Vagina (tissue), 2 donors: ENCODE results near the gene ADPRS. TPM values are rescaled to one million over a fixed set of nuclear protein-coding genes. Genes with fewer than 3 reads are reported as not detected.

Experiments used
- DNase-seq, 2 donors: peaks; one replicate each; pipeline ENCODE4 v3.0.0-alpha.2; 2017; ENCODE audit errors: extremely low spot score in 2 of 2
- H3K27ac ChIP-seq: fragments of 200-600 bp; sonication (generic); one replicate; pipeline ENCODE4 v1.5.1; 2019
- H3K27me3 ChIP-seq: fragments of 200-600 bp; sonication (generic); one replicate; pipeline ENCODE4 v1.5.1; 2019
- H3K36me3 ChIP-seq, 2 donors: fragments of 200-600 bp; sonication (generic); one replicate each; pipeline ENCODE4 v1.5.1; 2017 to 2019
- H3K4me1 ChIP-seq: fragments of 200-600 bp; sonication (generic); one replicate; pipeline ENCODE4 v1.5.1; 2019
- H3K4me3 ChIP-seq, 2 donors: fragments of 200-600 bp; sonication (generic); 1 replicate in 1 of 2; 2 replicates in 1 of 2; pipeline ENCODE4 v1.5.1; 2016 to 2019
- H3K9me3 ChIP-seq: fragments of 200-600 bp; sonication (generic); one replicate; pipeline ENCODE4 v1.5.1; 2019
- POLR2A ChIP-seq, 2 donors: fragments of 450-650 bp; IDR thresholded peaks; one replicate each; pipeline ENCODE4 v1.6.1; 2017; ENCODE audit warnings: antibody characterized with exemption in 2 of 2, mild to moderate bottlenecking in 2 of 2, moderate library complexity in 2 of 2
- POLR2AphosphoS5 ChIP-seq, 2 donors: sonication (generic); formaldehyde crosslinking; IDR thresholded peaks; one replicate each; pipeline ENCODE4 v1.9.0; 2017; ENCODE audit warnings: antibody characterized with exemption in 2 of 2, mild to moderate bottlenecking in 2 of 2, low read depth in 1 of 2; ENCODE audit not compliant: insufficient read depth in 1 of 2
- intact Hi-C: fragments of 100-400 bp; cut with DNase I; formaldehyde crosslinking; loops from one replicate; pipeline ENCODE4 v1.15.1; 2023
- total RNA-seq: library from RNA; depleted of rRNA; stranded (reverse); fragments of >200 nt; gene quantifications from one replicate; pipeline ENCODE4 v1.2.3, GENCODE V29; 2016
- TF ChIP-seq, protein P1 (sequence below), 3 experiments: fragments of 450-650 bp in 2 of 3; fragments of 200-600 bp in 1 of 3; sonication (generic) in 1 of 3; IDR thresholded peaks; one replicate each; pipeline ENCODE4 v1.5.1; 2017 to 2019; ENCODE audit warnings: antibody characterized with exemption in 3 of 3, mild to moderate bottlenecking in 2 of 3, moderate library complexity in 2 of 3

The ADPRS gene
- total RNA-seq, 1 donor from 2014 or later = 32.2 TPM

DNA sequence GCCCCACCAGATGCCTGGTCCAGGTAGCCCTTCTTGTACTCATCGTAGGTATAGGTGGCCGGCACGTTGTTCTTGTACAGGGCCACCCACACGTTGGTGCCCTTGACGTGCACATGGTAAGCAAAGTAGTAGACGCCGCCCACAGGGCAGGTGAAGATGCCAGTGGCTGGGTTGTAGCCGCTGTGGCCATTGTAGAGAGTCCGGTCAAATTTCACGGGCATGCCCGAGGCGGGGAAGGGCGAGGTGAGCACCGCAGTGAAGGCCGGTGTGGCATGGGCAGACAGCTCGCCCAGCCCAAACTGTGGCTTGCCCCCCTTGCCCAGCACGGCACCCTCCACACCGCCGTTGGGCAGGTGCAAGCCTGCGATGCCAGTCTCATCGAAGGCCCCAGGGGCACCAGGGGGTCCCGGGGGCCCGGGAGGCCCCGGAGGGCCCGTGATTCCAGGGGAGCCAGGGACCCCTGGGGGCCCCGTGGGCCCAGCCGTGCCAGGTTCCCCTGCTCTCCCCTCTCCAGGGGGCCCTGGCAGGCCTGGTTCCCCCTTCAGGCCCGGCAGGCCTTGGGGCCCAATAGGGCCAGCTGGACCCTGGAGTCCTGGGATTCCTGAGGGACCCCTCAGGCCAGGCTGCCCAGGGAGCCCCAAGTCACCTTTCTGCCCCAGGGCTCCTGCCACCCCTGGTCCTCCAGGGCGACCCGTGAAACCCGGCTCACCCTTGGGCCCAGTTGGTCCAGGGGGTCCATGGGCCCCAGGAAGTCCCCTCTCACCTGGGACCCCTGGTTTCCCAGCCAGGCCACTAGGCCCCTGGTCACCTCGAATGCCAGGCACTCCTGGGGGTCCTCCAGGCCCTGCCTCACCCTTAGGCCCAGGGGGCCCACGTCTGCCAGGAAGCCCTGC, 9.2 kb downstream of the ADPRS start:
- intact Hi-C loops = loop anchor here (5.0 kb wide), 2 partner anchors 34 to 194 kb away; no protein-coding TSS in a partner anchor
- peaks cover 9% of the 10 kb centered on the region for H3K4me1 ChIP-seq
- DNase-seq = no peak
- H3K9me3 ChIP-seq = no peaks in the 10 kb centered on the region
- H3K36me3 ChIP-seq = peaks cover 0 to 26% of the 10 kb centered on the region in 2 donors
- no peak overlapping the region for H3K27ac ChIP-seq
- TF ChIP-seq, protein P1, sequence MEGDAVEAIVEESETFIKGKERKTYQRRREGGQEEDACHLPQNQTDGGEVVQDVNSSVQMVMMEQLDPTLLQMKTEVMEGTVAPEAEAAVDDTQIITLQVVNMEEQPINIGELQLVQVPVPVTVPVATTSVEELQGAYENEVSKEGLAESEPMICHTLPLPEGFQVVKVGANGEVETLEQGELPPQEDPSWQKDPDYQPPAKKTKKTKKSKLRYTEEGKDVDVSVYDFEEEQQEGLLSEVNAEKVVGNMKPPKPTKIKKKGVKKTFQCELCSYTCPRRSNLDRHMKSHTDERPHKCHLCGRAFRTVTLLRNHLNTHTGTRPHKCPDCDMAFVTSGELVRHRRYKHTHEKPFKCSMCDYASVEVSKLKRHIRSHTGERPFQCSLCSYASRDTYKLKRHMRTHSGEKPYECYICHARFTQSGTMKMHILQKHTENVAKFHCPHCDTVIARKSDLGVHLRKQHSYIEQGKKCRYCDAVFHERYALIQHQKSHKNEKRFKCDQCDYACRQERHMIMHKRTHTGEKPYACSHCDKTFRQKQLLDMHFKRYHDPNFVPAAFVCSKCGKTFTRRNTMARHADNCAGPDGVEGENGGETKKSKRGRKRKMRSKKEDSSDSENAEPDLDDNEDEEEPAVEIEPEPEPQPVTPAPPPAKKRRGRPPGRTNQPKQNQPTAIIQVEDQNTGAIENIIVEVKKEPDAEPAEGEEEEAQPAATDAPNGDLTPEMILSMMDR (IDR thresholded peaks at IDR 0.05) = no peak
- TF ChIP-seq POLR2AphosphoS5 (IDR thresholded peaks at IDR 0.05; ENCODE audit: insufficient read depth in 1 of 2, low read depth in 1 of 2) (no peak), POLR2A (IDR thresholded peaks at IDR 0.05) (no peak)
- no peak overlapping the region for H3K4me3 ChIP-seq
- H3K27me3 ChIP-seq = no peaks in the 10 kb centered on the region

DNA sequence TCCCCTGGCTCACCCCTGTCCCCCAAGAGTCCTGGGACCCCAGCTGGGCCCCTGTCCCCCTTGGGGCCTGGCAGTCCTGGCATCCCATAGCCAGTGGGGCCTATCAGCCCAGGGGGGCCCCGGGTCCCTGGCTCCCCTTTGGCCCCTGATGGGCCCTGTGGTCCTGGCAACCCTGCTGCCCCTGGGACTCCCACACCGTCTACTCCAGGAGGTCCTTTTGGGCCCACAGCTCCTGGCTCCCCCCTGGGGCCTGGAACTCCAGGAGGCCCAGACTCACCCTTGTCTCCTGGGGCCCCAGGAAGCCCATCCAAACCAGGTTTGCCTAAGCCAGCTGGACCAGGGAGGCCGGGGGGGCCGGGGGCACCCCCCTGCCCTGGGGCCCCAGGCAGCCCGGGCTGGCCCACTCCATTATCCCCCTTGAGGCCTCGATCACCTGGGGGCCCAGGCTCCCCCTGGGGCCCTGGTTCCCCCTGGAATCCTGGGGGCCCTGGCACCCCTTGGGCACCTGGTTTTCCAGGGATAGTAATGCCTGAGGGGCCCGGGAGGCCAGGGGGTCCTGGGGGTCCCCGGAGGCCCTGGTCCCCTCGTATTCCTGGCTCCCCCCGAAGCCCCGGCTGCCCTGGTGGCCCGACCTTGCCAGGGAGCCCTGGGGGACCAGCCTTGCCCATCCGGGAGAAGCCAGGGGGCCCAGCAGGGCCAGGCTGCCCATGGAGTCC, 10.1 kb downstream of the ADPRS start:
- no peak overlapping the region for H3K27ac ChIP-seq
- H3K36me3 ChIP-seq = peaks cover 0 to 18% of the 10 kb centered on the region in 2 donors
- intact Hi-C loops = loop anchor here (5.0 kb wide), 2 partner anchors 33 to 193 kb away; no protein-coding TSS in a partner anchor

GRCh38 chr1:36099681-36100341, 11.1 kb downstream of the ADPRS start:
- Histone ChIP-seq H3K4me1 (peaks cover 9% of the 10 kb centered on the region), H3K9me3 (no peaks in the 10 kb centered on the region), H3K27me3 (no peaks in the 10 kb centered on the region), H3K27ac (peak overlapping the region; percentile 49), H3K4me3 (no peak overlapping the region), H3K36me3 (peaks cover 0 to 8% of the 10 kb centered on the region in 2 donors)
- intact Hi-C loops = loop anchor here (5.0 kb wide), 3 partner anchors 32 to 322 kb away; no protein-coding TSS in a partner anchor
- TF ChIP-seq POLR2A (IDR thresholded peaks at IDR 0.05) (no peak), POLR2AphosphoS5 (IDR thresholded peaks at IDR 0.05; ENCODE audit: insufficient read depth in 1 of 2, low read depth in 1 of 2) (peak in 1 of 2 donors; percentile 42)
- TF ChIP-seq, protein P1 (IDR thresholded peaks at IDR 0.05) = peak; percentile 88 to 96 (median 91)
- DNase-seq = no peak

More for the DNA sequence above, 10.1 kb downstream of the ADPRS start:
- H3K27me3 ChIP-seq = no peaks in the 10 kb centered on the region
- DNase-seq = no peak
- TF ChIP-seq, protein P1 (IDR thresholded peaks at IDR 0.05) = no peak
- no peak for TF ChIP-seq POLR2AphosphoS5 (IDR thresholded peaks at IDR 0.05; ENCODE audit: insufficient read depth in 1 of 2, low read depth in 1 of 2)
- no peak for TF ChIP-seq POLR2A (IDR thresholded peaks at IDR 0.05)
- H3K4me3 ChIP-seq = no peak overlapping the region
- H3K4me1 ChIP-seq = peaks cover 9% of the 10 kb centered on the region
- no peaks in the 10 kb centered on the region for H3K9me3 ChIP-seq

DNA sequence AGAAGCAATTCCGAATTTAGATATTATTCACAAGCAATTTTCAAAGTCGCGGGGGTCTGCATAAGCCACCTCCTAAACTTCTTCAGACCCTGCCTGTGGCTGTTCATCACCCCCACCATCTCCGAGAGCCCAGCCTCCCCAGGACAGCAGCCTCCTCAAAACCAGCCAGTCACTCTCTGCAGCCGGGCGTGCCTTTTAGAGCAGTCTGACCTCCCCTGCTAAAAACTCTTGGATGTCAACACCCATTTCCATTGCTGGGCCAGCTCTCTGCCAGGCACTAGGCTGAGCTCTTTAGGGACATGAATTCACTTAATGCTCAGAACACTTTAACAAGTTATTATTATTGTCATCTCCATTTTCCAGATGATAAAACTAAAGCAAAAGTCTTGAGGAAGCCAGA, 11.7 kb downstream of the ADPRS start:
- no peak for TF ChIP-seq POLR2A (IDR thresholded peaks at IDR 0.05)
- TF ChIP-seq POLR2AphosphoS5 (IDR thresholded peaks at IDR 0.05; ENCODE audit: insufficient read depth in 1 of 2, low read depth in 1 of 2) = no peak
- TF ChIP-seq, protein P1 (IDR thresholded peaks at IDR 0.05) = no peak
- Histone ChIP-seq H3K27me3 (no peaks in the 10 kb centered on the region), H3K9me3 (no peaks in the 10 kb centered on the region), H3K4me3 (no peak overlapping the region), H3K4me1 (peaks cover 9% of the 10 kb centered on the region), H3K36me3 (peaks cover 0 to 5% of the 10 kb centered on the region in 2 donors), H3K27ac (peak overlapping the region; percentile 49)
- intact Hi-C loops = loop anchor here (5.0 kb wide), 1 partner anchor 322 kb away; no protein-coding TSS in a partner anchor
- no peak for DNase-seq
